Measurements from ENCODE around the gene MKNK2.

MKNK2 gene

GRCh38 chr19:2050991-2051772, at the start of gene MKNK2:
Gene MKNK2 (minus strand): TSS chr19:2051244. CDS start chr19:2050851, 393 bp downstream.
- Histone ChIP-seq H4K20me1 (ENCODE audit: insufficient read depth, low read length) (no peaks in the 10 kb centered on the region), H3K79me2 (ENCODE audit: insufficient read depth, low read length) (no peaks in the 10 kb centered on the region), H2AFZ (ENCODE audit: low read length) (no peak within 1 kb of the TSS), H3K27me3 (ENCODE audit: insufficient read depth, low read length) (no peaks in the 10 kb centered on the region), H3K9me3 (ENCODE audit: low read length) (no peaks in the 10 kb centered on the region), H3K4me3 (ENCODE audit: low read depth, low read length, poor library complexity, severe bottlenecking) (peak within 1 kb of the TSS; percentile 77), H3K36me3 (ENCODE audit: insufficient read depth, low read length) (peaks cover 5% of the 10 kb centered on the region; the same call in 1 of the 2 replicates), H3F3A (ENCODE audit: insufficient read depth, low read length) (no peaks in the 10 kb centered on the region), H3K9me2 (ENCODE audit: low read depth, low read length) (no peaks in the 10 kb centered on the region), H3K4me2 (ENCODE audit: low read length) (peak within 1 kb of the TSS; percentile 91), H3K9ac (ENCODE audit: low read length) (peak within 1 kb of the TSS; percentile 60), H3K27ac (ENCODE audit: low read depth, low read length, poor library complexity, severe bottlenecking) (peak within 1 kb of the TSS; percentile 90), H3K4me1 (ENCODE audit: insufficient read depth, low read length, severe bottlenecking) (peaks cover 63% of the 10 kb centered on the region)
- TF ChIP-seq CTCF (IDR thresholded peaks at IDR 0.05; ENCODE audit: low read length) (0 out of 2 replicates have a peak, but pooled peaks have one; percentile 5), EZH2 (IDR thresholded peaks at IDR 0.05; ENCODE audit: borderline replicate concordance, low read length) (no peak)

GRCh38 chr19:2100719-2101061, 49.6 kb upstream of the MKNK2 start:
- H3K79me2 ChIP-seq (ENCODE audit: insufficient read depth, low read length): no peaks in the 10 kb centered on the region

GRCh38 chr19:2099937-2100718, 49.1 kb upstream of the MKNK2 start:
- Histone ChIP-seq H3K9me2 (ENCODE audit: low read depth, low read length) (no peaks in the 10 kb centered on the region), H3K27ac (ENCODE audit: low read depth, low read length, poor library complexity, severe bottlenecking) (no peak overlapping the region), H3K27me3 (ENCODE audit: insufficient read depth, low read length) (no peaks in the 10 kb centered on the region), H3K4me3 (ENCODE audit: low read depth, low read length, poor library complexity, severe bottlenecking) (no peak overlapping the region), H3K79me2 (ENCODE audit: insufficient read depth, low read length) (no peaks in the 10 kb centered on the region), H3K9ac (ENCODE audit: low read length) (no peak overlapping the region), H3K36me3 (ENCODE audit: insufficient read depth, low read length) (peaks cover 20% of the 10 kb centered on the region), H2AFZ (ENCODE audit: low read length) (no peak overlapping the region), H3K4me2 (ENCODE audit: low read length) (no peak overlapping the region), H3K9me3 (ENCODE audit: low read length) (no peaks in the 10 kb centered on the region), H3F3A (ENCODE audit: insufficient read depth, low read length) (no peaks in the 10 kb centered on the region), H3K4me1 (ENCODE audit: insufficient read depth, low read length, severe bottlenecking) (peaks cover 14% of the 10 kb centered on the region), H4K20me1 (ENCODE audit: insufficient read depth, low read length) (no peaks in the 10 kb centered on the region)
- TF ChIP-seq EZH2 (IDR thresholded peaks at IDR 0.05; ENCODE audit: borderline replicate concordance, low read length): no peak
- no peak for TF ChIP-seq CTCF (IDR thresholded peaks at IDR 0.05; ENCODE audit: low read length)

More at GRCh38 chr19:2100719-2101061, 49.6 kb upstream of the MKNK2 start:
- TF ChIP-seq CTCF (IDR thresholded peaks at IDR 0.05; ENCODE audit: low read length) (no peak), EZH2 (IDR thresholded peaks at IDR 0.05; ENCODE audit: borderline replicate concordance, low read length) (no peak)
- H2AFZ ChIP-seq (ENCODE audit: low read length): no peak overlapping the region
- no peak overlapping the region for H3K27ac ChIP-seq (ENCODE audit: low read depth, low read length, poor library complexity, severe bottlenecking)
- no peak overlapping the region for H3K4me2 ChIP-seq (ENCODE audit: low read length)
- H3K27me3 ChIP-seq (ENCODE audit: insufficient read depth, low read length): no peaks in the 10 kb centered on the region
- no peaks in the 10 kb centered on the region for H4K20me1 ChIP-seq (ENCODE audit: insufficient read depth, low read length)
- no peaks in the 10 kb centered on the region for H3F3A ChIP-seq (ENCODE audit: insufficient read depth, low read length)
- H3K4me3 ChIP-seq (ENCODE audit: low read depth, low read length, poor library complexity, severe bottlenecking): no peak overlapping the region
- H3K9me2 ChIP-seq (ENCODE audit: low read depth, low read length): no peaks in the 10 kb centered on the region
- H3K4me1 ChIP-seq (ENCODE audit: insufficient read depth, low read length, severe bottlenecking): peaks cover 12% of the 10 kb centered on the region
- no peak overlapping the region for H3K9ac ChIP-seq (ENCODE audit: low read length)
- H3K36me3 ChIP-seq (ENCODE audit: insufficient read depth, low read length): peaks cover 25% of the 10 kb centered on the region
- no peaks in the 10 kb centered on the region for H3K9me3 ChIP-seq (ENCODE audit: low read length)

All from OCI-LY1 (cell line).